A549 (cell line): ENCODE data around the gene DCAF15.

ENCODE experiments used
- CTCF ChIP-seq: fragments of >200 bp; sonication (Bioruptor Twin); formaldehyde crosslinking; IDR thresholded peaks from 3 replicates; pipeline ENCODE4 v1.5.1; 2016
- POLR2A ChIP-seq: IDR thresholded peaks from 2 replicates; pipeline ENCODE4 v1.6.1; 2012; ENCODE audit warnings: mild to moderate bottlenecking, low read length
- ZFP36 ChIP-seq: fragments of 450-650 bp; IDR thresholded peaks from 2 replicates; pipeline ENCODE4 v1.6.1; 2014; ENCODE audit warnings: borderline replicate concordance; ENCODE audit not compliant: partially characterized antibody

GRCh38 chr19:13954185-13954584 is 1.9 kb downstream of the DCAF15 start:
- TF ChIP-seq CTCF = no peak
- no peak for TF ChIP-seq ZFP36
- no peak for TF ChIP-seq POLR2A
